ENCODE results near the gene SLC27A5. TPM values are rescaled to one million over a fixed set of nuclear protein-coding genes. Genes with fewer than 3 reads are reported as not detected.
A peak's percentile ranks its signal among the peaks of the same experiment; 100 is the strongest.

SLC27A5 gene
- total RNA-seq, 1 experiment from 2014 or later = 17.1 TPM

- H2BK120ac ChIP-seq (ENCODE audit: low read depth, low read length, poor library complexity, severe bottlenecking) = no peak overlapping the region
- H4K91ac ChIP-seq (ENCODE audit: insufficient read length, low read depth, low read length) = no peak overlapping the region
- Mint-ChIP-seq H3K27me3 (ENCODE audit: low read depth) (peaks cover 1% of the 10 kb centered on the region; the same call in 1 of the 2 replicates), H3K27ac (peak overlapping the region in 1 of 3 experiments; percentile 71; a peak in 2 of 7 replicates), H3K9me3 (no peaks in the 10 kb centered on the region; a peak in 1 of 5 replicates), H3K4me3 (peak overlapping the region in 1 of 2 experiments; percentile 50; a peak in 1 of 5 replicates), H3K4me1 (peaks cover 30% of the 10 kb centered on the region in 2 experiments), H3K36me3 (ENCODE audit: insufficient read depth in 1 of 3, low read depth in 3 of 3) (peaks cover 55 to 86% (median 74%) of the 10 kb centered on the region in 3 experiments)
- peaks cover 5% of the 10 kb centered on the region for H4K20me1 ChIP-seq (ENCODE audit: control insufficient read depth, insufficient read depth, insufficient read length)
- no peak overlapping the region for H3T11ph ChIP-seq (ENCODE audit: low read length)
- DNase-seq = no peak
- no peak overlapping the region for H3K56ac ChIP-seq (ENCODE audit: insufficient read length, low read depth, low read length)
- H3K9me3 ChIP-seq (ENCODE audit: control insufficient read depth, low read depth, low read length) = no peaks in the 10 kb centered on the region
- H3K9ac ChIP-seq (ENCODE audit: extremely low read depth, insufficient read length, low read length) = no peak overlapping the region
- no peak overlapping the region for H2BK12ac ChIP-seq (ENCODE audit: insufficient read length, low read depth, low read length)
- H3K27me3 ChIP-seq (ENCODE audit: insufficient read depth, low read length) = no peaks in the 10 kb centered on the region
- no peak for TF ChIP-seq CTCF (conservative IDR thresholded peaks at IDR 0.05)
- peaks cover 14% of the 10 kb centered on the region for H3K79me1 ChIP-seq (ENCODE audit: insufficient read depth, low read depth, low read length, poor library complexity, severe bottlenecking)
- H3K23me2 ChIP-seq (ENCODE audit: insufficient read length, low read depth, low read length, poor library complexity, severe bottlenecking) = peaks cover 18% of the 10 kb centered on the region
- H2BK20ac ChIP-seq (ENCODE audit: low read depth, low read length, poor library complexity, severe bottlenecking) = no peak overlapping the region
- no peak overlapping the region for H3K18ac ChIP-seq (ENCODE audit: insufficient read length, low read depth, low read length)
- no peak overlapping the region for H2BK15ac ChIP-seq (ENCODE audit: low read depth, low read length)
- peaks cover 4% of the 10 kb centered on the region; the same call in 1 of the 2 replicates for H3K4me1 ChIP-seq (ENCODE audit: insufficient read depth, low read length)
- H3K27ac ChIP-seq (ENCODE audit: insufficient read length, low read depth, low read length) = no peak overlapping the region
- no peak overlapping the region for H3K4me2 ChIP-seq (ENCODE audit: insufficient read depth, insufficient read length, low read length)
- H3K79me2 ChIP-seq (ENCODE audit: insufficient read depth, low read length) = peaks cover 17% of the 10 kb centered on the region
- H4K8ac ChIP-seq (replicated peaks; ENCODE audit: insufficient read length, low read depth, low read length) = no peak overlapping the region
- no peak overlapping the region for H3K23ac ChIP-seq (ENCODE audit: insufficient read length, low read depth, low read length)
- no peak overlapping the region for H4K5ac ChIP-seq (ENCODE audit: insufficient read length, low read depth, low read length)
- H2AFZ ChIP-seq (ENCODE audit: low read length) = no peak overlapping the region
- H3K14ac ChIP-seq (ENCODE audit: insufficient read depth, low read length) = no peak overlapping the region
- no CpG with 5 or more reads among the region's 13 CpGs for WGBS (ENCODE audit: extremely low coverage, insufficient read length, low lambda C conversion rate)
- no peak overlapping the region for H2AK5ac ChIP-seq (ENCODE audit: insufficient read length, low read length)
- no peak overlapping the region for H3K4ac ChIP-seq (ENCODE audit: low read depth, low read length)
- no peak overlapping the region for H2BK5ac ChIP-seq (ENCODE audit: insufficient read length, low read length)
Measured at GRCh38 chr19:58550362-58551122, 38.8 kb upstream of the SLC27A5 start.
